Fibroblast of the aortic adventitia (primary cell): ENCODE results near the gene PRDM16. TPM values are rescaled to one million over a fixed set of nuclear protein-coding genes. Genes with fewer than 3 reads are reported as not detected.
A peak's percentile ranks its signal among the peaks of the same experiment; 100 is the strongest.

Source experiments
- DNase-seq: peaks from one replicate; pipeline ENCODE4 v3.0.0-alpha.2; 2010; ENCODE audit warnings: low read depth
- H3K4me3 ChIP-seq: 2 replicates; pipeline ENCODE4 v1.5.1; 2011; ENCODE audit warnings: low read depth, mild to moderate bottlenecking, control low read depth, low read length, moderate library complexity
- total RNA-seq: library from RNA; depleted of rRNA; stranded (reverse); fragments of >200 nt; gene quantifications from 2 replicates; pipeline ENCODE4 v1.2.3, GENCODE V29; 2012; ENCODE audit warnings: low replicate concordance
- TF ChIP-seq, protein P1 (sequence below): IDR thresholded peaks from 2 replicates; pipeline ENCODE4 v1.5.1; 2011; ENCODE audit warnings: mild to moderate bottlenecking, low read length, control low read depth, inconsistent platforms; ENCODE audit not compliant: insufficient read depth

The PRDM16 gene
- total RNA-seq, 1 donor: 11.3 TPM

DNA sequence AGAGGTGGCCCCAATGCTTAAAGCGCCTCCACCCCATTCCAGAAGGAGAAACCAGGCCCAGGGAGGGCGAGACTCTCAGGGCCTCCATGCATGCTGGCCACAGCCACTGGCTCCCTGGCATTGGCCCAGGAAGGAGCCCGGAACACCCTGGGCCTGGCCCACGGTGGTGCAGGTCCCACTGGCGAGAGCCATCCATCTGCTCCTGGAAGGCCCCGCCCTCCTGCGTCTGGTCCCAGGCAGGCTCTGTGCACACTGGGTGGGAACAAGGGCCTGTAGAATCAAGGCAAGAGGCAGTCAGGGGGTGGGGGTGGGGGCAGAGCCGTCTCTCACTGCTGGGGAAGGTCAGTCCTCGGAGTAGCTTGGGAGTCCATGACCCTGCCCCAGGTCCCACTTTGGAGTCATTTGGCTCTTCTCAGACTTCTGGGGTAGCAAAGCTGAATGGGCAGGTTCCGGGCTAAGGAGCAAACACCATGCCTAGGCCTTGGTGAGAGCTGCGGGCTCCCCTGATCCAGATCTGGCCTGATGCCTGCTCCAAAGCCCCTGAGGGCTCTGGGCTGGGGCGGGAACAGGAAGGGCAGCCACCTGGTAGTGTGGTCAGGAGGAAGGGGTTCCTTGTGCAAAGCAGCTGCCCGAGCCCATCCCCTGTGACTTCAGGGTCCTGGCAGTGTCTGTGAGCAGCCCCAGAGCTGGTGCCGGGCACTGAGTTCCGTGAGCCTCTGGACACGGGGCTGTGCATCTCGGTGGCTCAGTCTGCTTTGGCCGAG is 278.4 kb downstream of the PRDM16 start:
- no peak for DNase-seq
- H3K4me3 ChIP-seq: no peak overlapping the region
- TF ChIP-seq, protein P1, sequence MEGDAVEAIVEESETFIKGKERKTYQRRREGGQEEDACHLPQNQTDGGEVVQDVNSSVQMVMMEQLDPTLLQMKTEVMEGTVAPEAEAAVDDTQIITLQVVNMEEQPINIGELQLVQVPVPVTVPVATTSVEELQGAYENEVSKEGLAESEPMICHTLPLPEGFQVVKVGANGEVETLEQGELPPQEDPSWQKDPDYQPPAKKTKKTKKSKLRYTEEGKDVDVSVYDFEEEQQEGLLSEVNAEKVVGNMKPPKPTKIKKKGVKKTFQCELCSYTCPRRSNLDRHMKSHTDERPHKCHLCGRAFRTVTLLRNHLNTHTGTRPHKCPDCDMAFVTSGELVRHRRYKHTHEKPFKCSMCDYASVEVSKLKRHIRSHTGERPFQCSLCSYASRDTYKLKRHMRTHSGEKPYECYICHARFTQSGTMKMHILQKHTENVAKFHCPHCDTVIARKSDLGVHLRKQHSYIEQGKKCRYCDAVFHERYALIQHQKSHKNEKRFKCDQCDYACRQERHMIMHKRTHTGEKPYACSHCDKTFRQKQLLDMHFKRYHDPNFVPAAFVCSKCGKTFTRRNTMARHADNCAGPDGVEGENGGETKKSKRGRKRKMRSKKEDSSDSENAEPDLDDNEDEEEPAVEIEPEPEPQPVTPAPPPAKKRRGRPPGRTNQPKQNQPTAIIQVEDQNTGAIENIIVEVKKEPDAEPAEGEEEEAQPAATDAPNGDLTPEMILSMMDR: no peak

DNA sequence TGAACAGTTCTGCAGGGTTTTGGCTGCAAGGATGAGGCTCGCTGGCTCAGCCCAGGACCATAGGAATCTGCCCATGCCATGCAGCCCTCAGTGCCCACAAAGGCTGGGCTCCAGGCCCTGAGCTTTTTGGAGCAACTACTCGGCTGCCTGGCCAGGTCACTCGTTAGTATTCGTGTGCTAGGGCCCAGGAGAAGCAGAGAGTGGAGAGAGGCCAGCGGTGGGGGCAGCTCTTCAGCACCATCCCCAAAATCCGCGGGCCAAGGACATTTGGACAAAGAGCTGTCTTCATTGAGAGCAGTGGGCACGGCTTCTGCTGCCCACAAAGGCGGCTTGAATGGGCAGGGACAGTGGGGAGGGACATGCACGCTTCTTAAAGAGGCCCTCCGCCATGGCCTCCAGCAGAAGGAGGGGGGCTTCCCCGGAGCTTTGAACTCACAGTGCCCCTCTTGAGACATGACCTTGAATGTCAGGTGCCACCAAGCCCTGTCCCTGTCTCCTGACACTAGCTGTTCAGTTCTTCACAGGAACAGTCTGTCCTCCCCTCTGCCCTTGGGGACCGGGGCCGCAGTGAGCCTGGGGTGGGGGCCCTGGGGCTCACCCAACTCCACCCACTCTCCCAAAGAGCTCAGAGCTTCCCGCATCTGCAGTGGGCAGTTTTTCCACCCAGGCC is 279.3 kb downstream of the PRDM16 start:
- no peak overlapping the region for H3K4me3 ChIP-seq
- DNase-seq: no peak
- TF ChIP-seq, protein P1: no peak

DNA sequence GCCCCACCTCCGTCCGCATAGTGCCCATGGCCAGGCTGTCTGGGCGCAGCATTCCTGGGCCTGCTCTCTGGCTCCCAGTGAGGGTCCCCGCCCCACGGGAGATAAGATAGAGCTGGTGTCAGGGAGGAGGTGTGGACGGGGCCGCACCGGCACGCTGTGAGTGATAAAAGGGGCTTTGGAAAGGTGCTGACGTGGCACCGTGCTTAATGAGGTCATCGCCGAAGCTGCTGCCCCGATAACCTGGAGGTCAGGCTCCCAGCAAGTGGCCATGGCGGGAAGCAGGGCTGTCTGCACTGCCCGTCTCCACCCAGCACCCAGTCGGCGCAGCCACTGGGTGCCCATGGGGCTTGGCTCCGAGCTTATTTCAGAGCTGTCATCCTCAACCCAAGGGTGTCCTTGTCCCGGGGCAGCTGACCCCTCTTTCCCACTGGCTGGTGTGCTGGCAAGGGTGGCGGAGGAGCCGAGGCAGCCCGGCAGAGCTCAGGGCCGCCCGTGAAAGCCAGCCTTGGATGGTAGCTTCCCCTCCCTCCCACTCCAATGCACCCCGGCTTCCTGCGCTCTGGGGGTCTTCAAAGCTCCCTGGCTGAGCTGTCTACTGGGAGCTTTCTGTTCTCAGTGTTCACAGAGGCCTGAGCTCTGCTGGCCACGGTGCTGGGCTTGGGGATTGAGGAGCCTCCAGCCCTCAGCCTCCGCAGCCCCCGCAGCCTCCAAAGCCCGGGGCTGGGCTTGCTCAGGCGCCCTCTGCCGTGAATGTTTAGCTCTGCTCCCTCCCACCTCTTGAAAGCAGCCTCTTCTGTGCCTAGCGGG is 280.4 kb downstream of the PRDM16 start:
- TF ChIP-seq, protein P1: peak; percentile 42
- peak; percentile 17 for DNase-seq

DNA sequence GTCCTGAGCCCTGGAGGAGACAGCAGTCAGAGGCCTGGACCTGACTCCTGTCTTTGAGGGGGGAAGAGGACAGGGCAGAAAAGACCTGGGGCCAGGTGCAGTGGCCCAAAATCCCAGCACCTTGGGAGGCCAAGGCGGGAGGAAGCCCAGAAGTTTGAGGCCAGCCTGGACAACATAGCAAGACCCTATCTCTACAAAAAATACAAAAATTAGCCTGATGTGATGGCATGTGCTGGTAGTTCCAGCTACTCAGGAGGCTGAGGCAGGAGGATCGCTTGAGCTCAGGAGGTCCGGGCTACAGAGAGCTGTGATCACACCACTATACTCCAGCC is 280.9 kb downstream of the PRDM16 start:
- H3K4me3 ChIP-seq: no peak overlapping the region
- TF ChIP-seq, protein P1: no peak
- DNase-seq: no peak

More for the DNA sequence above, 280.4 kb downstream of the PRDM16 start:
- H3K4me3 ChIP-seq: no peak overlapping the region

DNA sequence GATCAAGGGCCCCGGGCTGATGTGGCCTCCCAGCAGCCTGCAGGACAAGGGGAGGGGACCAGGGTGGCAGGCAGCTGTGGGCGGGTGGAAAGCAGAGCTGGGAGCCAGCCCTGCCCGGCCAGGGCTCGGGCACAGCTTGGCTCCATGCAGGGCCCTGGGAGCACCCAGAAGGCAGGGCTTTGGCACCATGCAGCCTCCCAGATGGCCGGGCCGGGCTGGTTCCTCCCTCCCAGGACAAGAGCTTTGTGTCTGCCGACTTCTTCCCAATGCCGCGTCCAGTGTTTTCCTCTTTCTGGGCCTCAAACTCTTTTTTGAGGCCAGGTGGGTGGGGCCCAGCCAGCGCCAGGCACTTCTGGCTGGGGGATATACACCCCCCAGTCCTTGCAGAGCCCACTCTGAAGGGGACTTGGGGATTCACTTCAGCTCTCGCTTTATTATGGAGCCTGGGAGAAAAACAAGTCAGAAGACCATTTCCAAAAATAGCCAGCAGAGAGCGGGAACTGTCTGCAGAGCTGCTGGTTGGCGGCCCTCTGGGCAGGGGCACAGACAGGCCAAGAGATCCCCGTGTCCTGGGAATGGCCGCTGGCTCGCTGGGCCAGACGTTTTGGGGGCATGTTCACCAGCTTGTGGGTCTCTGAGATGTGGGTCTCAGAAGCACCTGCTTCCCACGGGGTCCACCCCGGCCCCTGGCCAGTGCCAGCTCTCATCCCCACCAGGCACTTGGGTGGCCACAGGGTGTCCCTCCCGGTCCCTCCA is 281.7 kb downstream of the PRDM16 start:
- TF ChIP-seq, protein P1: peak; percentile 46
- peak; percentile 68 for DNase-seq
- no peak overlapping the region for H3K4me3 ChIP-seq
